Muscle of back (tissue), 11 donors: ENCODE measurements around the gene PPP1R26. TPM values are rescaled to one million over a fixed set of nuclear protein-coding genes. Genes with fewer than 3 reads are reported as not detected.
"Not testable (repeated sequence)": the region's sequence is repeated elsewhere in the genome, so short reads cannot be mapped to it uniquely, and the experiment has no call there.

Experiments
- DNase-seq, 3 donors: peaks; one replicate each; pipeline versions ENCODE4 v3.0.0 to v3.0.0-alpha.2; 2013
- polyA plus RNA-seq, 10 donors: library from polyadenylated mRNA; unstranded; fragments of 120-200 nt; gene quantifications; one replicate each; pipeline ENCODE4 v1.2.1, GENCODE V29; 2013; ENCODE audit not compliant: insufficient read length in 10 of 10

The PPP1R26 gene
- polyA plus RNA-seq, 10 donors = 8.8 to 14.1 (median 9.9) TPM

DNA sequence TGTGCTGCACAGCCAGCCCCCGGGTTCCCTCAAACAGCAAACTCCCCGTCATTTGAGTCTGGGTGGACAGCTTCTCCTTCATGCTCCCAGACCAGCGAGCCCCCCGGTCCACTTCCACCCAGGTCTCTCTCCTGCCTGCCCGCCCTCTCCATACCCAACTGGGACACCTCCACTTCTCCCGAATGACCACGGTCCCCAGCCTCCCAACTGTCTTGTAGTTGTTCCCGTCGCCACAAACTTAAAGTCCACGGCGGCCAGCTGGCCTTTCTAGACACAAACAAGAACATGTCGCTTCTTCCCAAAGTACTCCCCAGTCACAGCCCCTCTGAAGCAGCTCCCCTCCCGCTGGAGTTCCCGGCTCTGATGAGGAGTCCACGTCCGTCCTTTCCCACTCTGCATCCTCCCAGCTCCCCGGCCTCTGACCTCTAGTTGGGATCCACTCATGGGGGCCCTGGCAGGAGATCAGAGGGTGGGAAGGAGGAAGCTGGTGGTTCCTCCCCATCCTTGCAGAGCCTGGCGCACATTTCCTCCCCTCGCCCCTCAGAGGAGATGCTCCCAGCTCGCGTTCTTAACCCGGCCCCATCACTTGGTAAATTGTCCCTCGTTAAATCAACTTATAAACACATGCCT lies 24.1 kb upstream of the PPP1R26 start:
- no peak for DNase-seq

- no peak for DNase-seq
Measured at GRCh38 chr9:135456436-135457104, 23.0 kb upstream of the PPP1R26 start.

- DNase-seq = not testable (repeated sequence)
Measured at GRCh38 chr9:135458478-135458877, 21.1 kb upstream of the PPP1R26 start.

DNA sequence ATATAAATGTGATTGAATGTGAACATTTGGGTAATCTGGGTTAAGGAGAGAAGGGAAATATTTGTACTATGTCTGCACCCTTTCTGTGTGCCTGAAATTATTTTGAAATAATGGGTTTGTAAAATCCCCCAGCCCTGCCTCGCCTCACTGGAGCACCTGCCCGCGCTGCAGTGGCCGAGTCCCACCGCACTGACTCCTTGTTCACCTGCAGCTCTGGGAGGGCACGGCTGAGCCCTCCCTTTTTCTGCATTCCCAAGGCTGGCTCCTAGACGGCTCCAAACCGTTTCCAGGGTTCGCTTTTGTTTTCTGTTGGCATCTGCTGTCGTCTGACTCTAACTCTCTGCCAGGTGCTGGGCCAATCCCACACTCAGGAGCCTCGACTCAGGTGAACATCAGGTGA lies 17.6 kb upstream of the PPP1R26 start:
- DNase-seq = no peak

GRCh38 chr9:135463140-135463539 lies 16.4 kb upstream of the PPP1R26 start:
- DNase-seq = peak in 1 of 3 donors; percentile 16

- no peak for DNase-seq
Measured at GRCh38 chr9:135464181-135464580, 15.4 kb upstream of the PPP1R26 start.

- DNase-seq = no peak
Measured at GRCh38 chr9:135468854-135469521, 10.6 kb upstream of the PPP1R26 start.

- DNase-seq = no peak
Measured at GRCh38 chr9:135471791-135472640, 7.6 kb upstream of the PPP1R26 start.

GRCh38 chr9:135473972-135474543 lies 5.5 kb upstream of the PPP1R26 start:
- DNase-seq = no peak

DNA sequence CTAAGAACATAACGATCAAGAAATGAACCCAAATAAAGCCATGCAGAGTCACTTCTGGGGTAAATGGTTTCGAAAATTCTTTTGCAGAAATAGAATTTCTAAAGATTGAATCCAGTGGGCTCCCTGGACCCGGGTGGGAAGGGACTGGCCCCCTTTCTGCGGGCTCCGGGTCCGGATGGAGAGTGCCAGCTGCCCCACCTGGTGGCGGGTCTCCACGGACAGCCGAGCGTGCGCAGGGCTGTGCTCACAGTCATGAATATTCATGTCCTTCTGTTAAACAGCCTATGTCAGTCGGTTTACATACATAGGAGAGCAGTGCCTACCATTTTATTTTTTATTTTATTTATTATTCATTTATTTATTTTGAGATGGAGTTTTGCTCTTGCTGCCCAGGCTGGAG lies 4.7 kb upstream of the PPP1R26 start:
- DNase-seq = no peak

DNA sequence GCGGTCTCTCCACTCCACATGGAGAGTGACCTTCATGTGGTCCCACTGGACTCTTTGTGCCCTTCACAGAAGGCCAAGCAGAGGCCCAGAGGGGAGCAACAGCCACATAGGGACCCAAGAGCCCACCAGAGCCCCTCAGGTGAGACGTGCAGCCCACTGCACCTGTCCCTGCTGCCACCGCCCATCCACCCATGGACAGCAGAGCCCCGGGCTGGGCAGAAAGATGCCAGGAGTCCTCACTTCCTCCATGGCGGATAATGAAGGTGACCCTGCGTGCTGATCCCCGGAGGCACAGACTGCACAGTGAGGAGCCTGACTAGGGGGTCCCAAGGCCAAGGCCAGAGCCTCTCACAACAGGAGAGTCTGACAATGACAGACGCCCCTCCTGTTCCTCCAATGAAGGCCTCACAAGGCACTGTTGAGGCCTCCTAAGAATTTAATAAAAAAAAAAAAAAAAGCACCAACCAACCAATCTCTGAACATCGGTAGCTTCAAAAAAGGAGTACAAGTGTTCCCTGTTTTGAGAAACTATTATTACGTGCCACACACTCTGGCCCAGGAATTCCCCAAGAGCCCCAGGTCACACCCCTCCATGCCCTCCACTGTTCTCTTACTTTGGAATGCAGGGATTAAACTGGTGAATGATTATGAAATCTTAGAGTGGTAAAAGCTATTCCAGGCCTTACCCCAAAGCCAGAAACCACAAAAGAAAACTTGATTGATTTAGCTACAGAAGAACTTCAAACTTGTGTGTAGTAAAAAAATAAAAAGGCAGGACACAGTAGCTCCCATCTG lies 2.8 kb upstream of the PPP1R26 start:
- DNase-seq = no peak

GRCh38 chr9:135478191-135478590 lies 1.4 kb upstream of the PPP1R26 start:
- DNase-seq = peak in 1 of 3 donors; percentile 12

DNA sequence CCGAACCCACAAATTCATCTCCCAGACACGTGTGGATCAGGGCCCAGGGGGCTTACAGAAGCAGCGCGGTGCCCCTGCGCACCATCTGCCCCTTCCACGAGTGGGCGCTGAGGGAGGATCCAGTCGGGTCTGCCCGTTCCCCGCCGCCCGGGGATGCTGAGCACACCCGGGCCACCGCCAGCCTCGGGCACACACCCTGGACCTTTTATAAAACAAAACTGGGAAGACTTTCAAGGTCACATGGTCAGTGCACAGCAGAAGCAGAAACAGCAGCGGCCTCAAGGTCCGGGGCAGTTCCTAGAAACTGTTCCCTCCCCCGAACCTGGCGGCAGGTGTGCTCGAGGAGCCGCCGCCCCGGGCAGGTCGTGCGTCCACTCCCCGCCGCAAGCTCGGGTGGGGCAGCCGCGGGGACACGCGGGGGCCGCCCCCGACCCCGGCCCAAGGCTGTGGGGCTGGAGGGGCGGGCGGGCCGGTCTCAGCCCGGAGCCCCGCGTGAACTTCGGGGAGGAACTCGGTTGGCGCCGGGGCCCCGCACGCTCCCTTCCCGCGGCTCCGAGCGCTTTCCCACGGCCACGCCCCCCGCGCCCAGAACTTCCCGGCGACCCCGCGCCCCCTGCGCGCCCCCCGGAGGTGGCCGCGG lies 633 bp upstream of the PPP1R26 start:
- peak in 1 of 3 donors; percentile 58 for DNase-seq

GRCh38 chr9:135480071-135480939 lies 723 bp downstream of the PPP1R26 start:
- DNase-seq = peak in 1 of 3 donors; percentile 52

DNA sequence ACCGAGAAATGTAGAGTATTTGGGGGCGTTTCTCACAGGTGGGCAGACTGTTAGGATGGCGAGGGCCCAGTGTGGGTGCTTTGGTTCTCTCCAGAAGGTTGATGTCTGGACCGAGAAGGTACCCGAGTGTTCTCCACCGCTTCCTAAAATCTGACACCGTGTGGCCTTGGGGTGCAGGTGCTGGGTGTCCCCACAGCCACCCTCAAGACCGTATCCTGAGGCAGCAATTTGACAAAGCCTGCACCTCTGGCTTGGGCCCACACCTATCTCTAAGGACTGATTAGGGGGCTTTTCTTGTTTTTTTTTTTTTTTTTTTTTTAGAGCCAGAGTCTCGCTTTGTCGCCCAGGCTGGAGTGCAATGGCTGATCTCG lies 1.3 kb downstream of the PPP1R26 start:
- no peak for DNase-seq

GRCh38 chr9:135482015-135482754 lies 2.6 kb downstream of the PPP1R26 start:
- no peak for DNase-seq

- no peak for DNase-seq
Measured at GRCh38 chr9:135484460-135485277, 5.1 kb downstream of the PPP1R26 start.

DNA sequence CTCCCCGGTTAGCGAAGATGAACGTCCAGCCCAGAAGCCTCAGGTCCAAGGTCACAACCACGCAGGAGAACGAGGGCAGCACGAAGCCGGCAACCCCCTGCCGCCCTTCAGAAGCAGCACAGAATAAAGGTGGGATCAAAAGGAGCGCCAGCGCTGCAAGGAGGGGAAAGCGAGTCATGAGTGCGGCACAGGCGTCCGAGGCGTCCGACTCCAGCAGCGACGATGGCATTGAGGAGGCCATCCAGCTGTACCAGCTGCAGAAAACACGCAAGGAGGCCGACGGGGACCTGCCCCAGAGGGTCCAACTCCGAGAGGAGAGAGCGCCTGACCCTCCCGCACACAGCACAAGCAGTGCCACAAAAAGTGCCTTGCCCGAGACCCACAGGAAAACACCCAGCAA lies 5.8 kb downstream of the PPP1R26 start:
- DNase-seq = no peak
